GM12874 (cell line): ENCODE data around the gene TACC2.

Source experiments
- CTCF ChIP-seq: IDR thresholded peaks from 2 replicates; pipeline ENCODE4 v1.5.1; 2011; ENCODE audit warnings: low read depth, mild to moderate bottlenecking, control low read depth, low read length, moderate library complexity; ENCODE audit not compliant: insufficient read depth

The TACC2 gene

GRCh38 chr10:122286867-122287266, 297.9 kb downstream of the TACC2 start:
- TF ChIP-seq CTCF: no peak

DNA sequence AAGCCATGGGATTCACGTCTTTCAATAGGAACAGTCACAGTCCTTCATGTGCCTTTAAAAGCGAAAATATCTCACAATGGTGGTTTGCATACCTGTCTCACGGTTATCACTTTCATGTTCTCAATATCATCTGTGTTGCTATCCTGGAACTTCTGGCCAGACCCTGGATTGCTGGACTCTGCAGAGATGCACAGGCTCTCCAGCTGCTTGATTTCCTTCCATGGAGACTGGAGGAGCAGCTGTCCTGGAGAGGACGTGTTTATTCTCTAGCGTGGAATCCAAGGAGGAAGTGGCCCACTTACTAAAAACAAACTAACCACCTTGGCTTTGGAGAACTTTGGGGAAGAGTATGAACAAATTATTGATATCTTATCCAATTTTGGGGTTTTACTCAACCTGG, 298.6 kb downstream of the TACC2 start:
- no peak for TF ChIP-seq CTCF

GRCh38 chr10:122288262-122288661, 299.3 kb downstream of the TACC2 start:
- no peak for TF ChIP-seq CTCF

- TF ChIP-seq CTCF: no peak
Observed at GRCh38 chr10:122288917-122289316, 300.0 kb downstream of the TACC2 start.

- no peak for TF ChIP-seq CTCF
Observed at GRCh38 chr10:122290334-122290733, 301.4 kb downstream of the TACC2 start.

GRCh38 chr10:122290833-122291532, 302.0 kb downstream of the TACC2 start:
- no peak for TF ChIP-seq CTCF

- TF ChIP-seq CTCF: no peak
Observed at GRCh38 chr10:122291739-122292138, 302.8 kb downstream of the TACC2 start.
